Subcutaneous abdominal adipose tissue (tissue), 5 donors: ENCODE data around the gene EDNRA.

Source experiments
- H3K27ac ChIP-seq: one replicate; pipeline ENCODE4 v1.7.0; 2013; ENCODE audit warnings: low read depth, mild to moderate bottlenecking, inconsistent platforms, low read length, moderate library complexity
- H3K27me3 ChIP-seq, 5 donors: one replicate each; pipeline ENCODE4 v1.7.0; 2013; ENCODE audit warnings: low read length in 5 of 5, inconsistent platforms in 1 of 5; ENCODE audit not compliant: control insufficient read depth in 5 of 5, insufficient read depth in 4 of 5
- H3K36me3 ChIP-seq, 5 donors: one replicate each; pipeline ENCODE4 v1.7.0; 2013; ENCODE audit warnings: low read length in 5 of 5; ENCODE audit not compliant: control insufficient read depth in 5 of 5, insufficient read depth in 5 of 5
- H3K4me1 ChIP-seq, 5 donors: one replicate each; pipeline ENCODE4 v1.7.0; 2013; ENCODE audit warnings: low read length in 5 of 5, mild to moderate bottlenecking in 3 of 5, moderate library complexity in 1 of 5; ENCODE audit not compliant: control insufficient read depth in 5 of 5, insufficient read depth in 5 of 5
- H3K4me3 ChIP-seq, 5 donors: one replicate each; pipeline ENCODE4 v1.7.0; 2013; ENCODE audit warnings: low read length in 5 of 5, low read depth in 1 of 5
- H3K9ac ChIP-seq, 5 donors: one replicate each; pipeline ENCODE4 v1.7.0; 2013; ENCODE audit warnings: low read length in 5 of 5, mild to moderate bottlenecking in 4 of 5, moderate library complexity in 3 of 5
- H3K9me3 ChIP-seq, 5 donors: one replicate each; pipeline ENCODE4 v1.7.0; 2013; ENCODE audit warnings: low read length in 5 of 5; ENCODE audit not compliant: control insufficient read depth in 5 of 5
- donor health status: healthy.
- donor health status: healthy.
- donor health status: healthy.
- donor health status: healthy.
- donor health status: healthy.

The EDNRA gene

DNA sequence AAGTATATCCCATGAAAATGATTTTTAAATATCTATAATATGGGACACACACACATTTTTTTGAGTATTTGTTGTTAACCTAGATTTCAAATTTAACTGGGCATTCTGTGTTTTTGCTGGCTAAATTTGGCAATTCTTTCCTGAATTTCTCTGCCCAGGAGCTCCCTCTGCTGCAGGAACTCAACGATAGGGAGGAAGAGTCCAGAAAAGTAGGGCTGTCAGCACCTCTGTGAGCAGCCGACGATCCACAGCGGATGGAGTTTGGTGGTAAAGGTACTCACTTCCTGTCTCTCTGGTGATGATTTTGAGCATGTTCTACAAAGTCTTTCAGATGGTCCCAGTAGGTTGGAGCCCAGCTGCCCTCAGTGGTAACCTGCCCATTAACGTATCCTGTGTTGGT is 113.2 kb downstream of the EDNRA start:
- Histone ChIP-seq H3K36me3 (no peaks in the 10 kb centered on the region), H3K4me1 (peaks cover 0 to 8% (median 3%) of the 10 kb centered on the region in 5 donors), H3K4me3 (no peak overlapping the region), H3K9me3 (no peaks in the 10 kb centered on the region), H3K27ac (no peak overlapping the region), H3K27me3 (no peaks in the 10 kb centered on the region), H3K9ac (no peak overlapping the region)
